Umbilical cord (tissue), 2 donors: ENCODE measurements around the gene KANK2. TPM values are rescaled to one million over a fixed set of nuclear protein-coding genes. Genes with fewer than 3 reads are reported as not detected.
A peak's percentile ranks its signal among the peaks of the same experiment; 100 is the strongest.
"Not testable (repeated sequence)": the region's sequence is repeated elsewhere in the genome, so short reads cannot be mapped to it uniquely, and the experiment has no call there.

ENCODE experiments used
- DNase-seq: peaks from one replicate; pipeline ENCODE4 v3.0.0-alpha.2; 2015; ENCODE audit warnings: low spot score
- total RNA-seq: library from RNA; depleted of rRNA; stranded (reverse); fragments of >200 nt; gene quantifications from one replicate; pipeline ENCODE4 v1.2.3, GENCODE V29; 2014; ENCODE audit warnings: low replicate concordance; ENCODE audit not compliant: insufficient read depth

Gene KANK2
- total RNA-seq, 1 donor from 2014 or later, result 331 TPM

DNA sequence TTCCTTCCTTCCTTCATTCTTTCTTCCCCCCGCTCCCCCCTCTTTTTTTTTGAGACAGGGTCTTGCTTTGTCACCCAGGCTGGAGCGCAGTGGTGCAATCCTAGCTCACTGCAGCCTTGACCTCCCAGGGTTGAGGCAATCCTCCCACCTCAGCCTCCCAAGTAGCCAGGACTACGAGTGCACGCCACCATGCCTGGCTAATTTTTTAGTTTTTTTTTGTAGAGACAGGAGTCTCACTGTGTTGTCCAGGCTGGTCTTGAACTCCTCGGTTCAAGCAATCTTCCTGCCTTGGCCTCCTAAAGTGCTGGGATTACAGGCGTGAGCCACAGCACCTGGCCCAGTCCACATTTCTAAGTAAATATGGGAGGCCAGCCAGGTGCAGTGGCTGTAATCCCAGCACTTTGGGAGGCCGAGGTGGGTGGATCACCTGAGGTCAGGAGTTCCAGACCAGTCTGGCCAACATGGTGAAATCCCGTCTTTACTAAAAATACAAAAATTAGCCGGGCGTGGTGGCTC is 57.3 kb downstream of the KANK2 start:
- not testable (repeated sequence) for DNase-seq

GRCh38 chr19:11138601-11139300 is 58.6 kb downstream of the KANK2 start:
- DNase-seq, result peak; percentile 95

- peak; percentile 90 for DNase-seq
These were observed 59.6 kb downstream of the KANK2 start for GRCh38 chr19:11137542-11138384.

DNA sequence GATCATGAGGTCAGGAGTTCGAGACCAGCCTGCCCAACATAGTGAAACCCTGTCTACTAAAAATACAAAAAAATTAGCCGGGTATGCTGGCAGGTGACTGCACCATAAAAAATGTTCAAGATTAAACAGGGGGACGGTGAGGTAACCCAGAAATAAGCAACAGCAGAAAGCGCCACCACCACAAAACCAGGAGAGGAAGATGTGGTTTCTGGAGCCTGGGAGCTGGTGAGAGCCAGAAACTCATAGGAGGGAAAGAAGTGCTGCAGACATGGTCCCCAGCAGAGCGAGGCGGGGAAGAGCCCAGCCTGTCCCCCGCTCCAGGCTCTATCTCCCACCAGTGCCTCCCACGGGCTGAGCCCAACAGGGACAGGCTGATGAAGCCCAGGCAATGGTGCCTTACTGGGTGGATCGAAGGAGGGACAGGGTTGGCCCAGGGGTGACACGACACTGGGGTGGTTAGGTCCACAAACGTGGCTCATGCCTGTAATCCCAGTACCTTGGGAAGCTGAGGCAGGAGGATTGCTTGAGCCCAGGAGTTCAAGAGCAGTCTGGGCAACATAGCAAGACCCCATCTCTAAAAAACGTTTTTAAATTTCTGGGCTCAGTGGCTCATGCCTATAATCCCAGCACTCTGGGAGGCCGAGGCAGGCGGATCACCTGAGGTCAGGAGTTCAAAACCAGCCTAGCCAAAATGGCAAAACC is 60.8 kb downstream of the KANK2 start:
- no peak for DNase-seq

DNA sequence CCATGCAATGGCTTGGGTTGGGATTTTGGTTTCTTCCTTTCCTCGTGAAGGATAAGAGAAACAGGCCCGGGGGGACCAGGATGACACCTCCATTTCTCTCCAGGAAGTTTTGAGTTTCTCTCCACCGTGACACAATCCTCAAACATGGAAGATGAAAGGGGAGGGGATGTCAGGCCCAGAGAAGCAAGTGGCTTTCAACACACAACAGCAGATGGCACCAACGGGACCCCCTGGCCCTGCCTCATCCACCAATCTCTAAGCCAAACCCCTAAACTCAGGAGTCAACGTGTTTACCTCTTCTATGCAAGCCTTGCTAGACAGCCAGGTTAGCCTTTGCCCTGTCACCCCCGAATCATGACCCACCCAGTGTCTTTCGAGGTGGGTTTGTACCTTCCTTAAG is 65.9 kb downstream of the KANK2 start:
- DNase-seq, result no peak

DNA sequence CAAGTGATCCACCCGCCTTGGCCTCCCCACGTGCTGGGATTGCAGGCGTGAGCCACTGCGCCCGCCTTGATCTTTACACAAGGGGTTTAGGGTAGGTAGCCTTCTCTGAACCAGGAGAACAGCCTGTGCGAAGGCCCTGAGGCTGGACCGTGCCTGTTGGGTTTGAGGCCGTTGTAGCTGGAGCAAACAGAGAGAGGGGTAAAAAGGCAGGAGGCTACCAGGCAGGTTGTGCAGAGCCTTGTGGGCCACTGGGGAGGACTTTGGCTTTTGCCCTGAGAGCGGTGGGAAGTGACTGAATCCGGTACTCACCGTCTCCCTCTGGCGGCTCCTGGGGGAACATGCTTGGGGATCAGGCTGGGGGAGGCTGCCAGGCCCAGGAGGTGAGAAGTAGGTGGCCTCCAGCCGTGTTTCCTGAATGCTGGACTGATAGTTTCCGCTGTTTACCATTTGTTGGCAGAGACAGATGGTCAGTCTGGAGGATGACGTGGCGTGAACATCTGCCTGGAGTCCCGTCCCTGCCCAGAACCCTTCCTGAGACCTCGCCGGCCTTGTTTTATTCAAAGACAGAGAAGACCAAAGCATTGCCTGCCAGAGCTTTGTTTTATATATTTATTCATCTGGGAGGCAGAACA is 66.4 kb downstream of the KANK2 start:
- DNase-seq, result peak; percentile 58

DNA sequence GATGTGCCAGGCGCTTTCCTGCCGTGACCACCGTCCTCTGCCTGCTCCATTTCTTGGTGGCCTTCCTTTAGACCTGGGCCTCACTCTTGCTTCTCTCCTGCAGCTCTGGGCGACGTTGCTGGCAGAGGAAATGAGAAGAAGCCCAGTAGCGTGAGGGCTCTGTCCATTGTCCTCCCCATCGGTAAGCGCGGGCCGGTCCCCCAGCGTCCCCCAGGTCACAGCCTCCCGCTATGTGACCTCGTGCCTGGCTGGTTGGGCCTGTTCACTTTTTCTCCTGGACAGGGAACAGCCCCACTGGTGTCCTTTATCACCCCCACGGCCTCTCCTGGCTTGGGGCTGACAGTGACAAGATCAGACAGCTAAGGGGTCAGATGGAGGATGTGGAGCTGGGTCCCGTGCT is 69.4 kb downstream of the KANK2 start:
- no peak for DNase-seq

DNA sequence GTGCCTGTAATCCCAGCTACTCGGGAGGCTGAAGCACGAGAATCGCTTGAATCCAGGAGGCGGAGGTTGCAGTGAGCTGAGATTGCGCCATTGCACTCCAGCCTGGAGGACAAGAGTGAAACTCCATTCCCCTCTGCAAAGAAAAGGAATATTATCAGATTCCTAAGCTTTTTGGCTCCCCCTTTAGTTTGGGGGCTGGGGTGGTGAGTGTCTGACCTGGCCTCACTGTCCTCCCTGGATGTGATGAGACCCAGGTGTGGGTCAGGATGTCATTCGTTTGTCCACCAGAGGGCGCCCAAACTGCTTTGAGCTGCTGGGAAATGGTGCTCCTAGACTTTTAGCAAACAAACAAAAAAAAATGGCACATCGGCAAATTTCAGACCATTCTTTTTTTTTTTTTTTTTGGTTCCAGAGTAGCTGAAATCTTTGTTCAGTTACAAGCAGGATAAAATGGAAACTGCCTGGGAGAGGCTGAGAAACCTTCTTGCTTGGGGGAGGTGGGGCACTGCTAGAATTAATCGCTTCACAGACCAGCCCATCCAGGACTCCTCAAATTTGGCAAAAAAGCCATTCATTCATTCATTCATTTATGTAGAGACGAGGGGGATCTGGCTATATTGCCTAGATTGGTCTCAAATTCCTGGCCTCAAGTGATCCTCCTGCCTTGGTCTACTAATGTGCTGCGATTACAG is 71.2 kb downstream of the KANK2 start:
- DNase-seq, result peak; percentile 75

DNA sequence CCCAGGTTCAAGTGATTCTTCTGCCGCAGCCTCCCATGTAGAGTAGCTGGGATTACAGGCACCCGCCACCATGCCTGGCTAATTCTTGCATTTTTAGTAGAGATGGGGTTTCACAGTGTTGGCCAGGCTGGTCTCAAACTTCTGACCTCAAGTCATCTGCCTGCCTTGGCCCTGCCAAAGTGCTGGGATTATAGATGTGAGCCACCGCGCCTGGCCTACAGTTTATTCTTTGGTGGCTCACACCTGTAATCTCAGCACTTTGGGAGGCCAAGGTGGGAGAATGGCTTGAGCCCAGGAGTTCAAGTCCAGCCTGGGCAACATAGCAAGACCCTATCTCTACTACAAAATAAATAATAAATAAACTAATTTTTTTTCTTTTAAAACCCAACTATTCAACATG is 73.2 kb downstream of the KANK2 start:
- DNase-seq, result not testable (repeated sequence)

GRCh38 chr19:11123114-11123513 is 74.2 kb downstream of the KANK2 start:
- no peak for DNase-seq

DNA sequence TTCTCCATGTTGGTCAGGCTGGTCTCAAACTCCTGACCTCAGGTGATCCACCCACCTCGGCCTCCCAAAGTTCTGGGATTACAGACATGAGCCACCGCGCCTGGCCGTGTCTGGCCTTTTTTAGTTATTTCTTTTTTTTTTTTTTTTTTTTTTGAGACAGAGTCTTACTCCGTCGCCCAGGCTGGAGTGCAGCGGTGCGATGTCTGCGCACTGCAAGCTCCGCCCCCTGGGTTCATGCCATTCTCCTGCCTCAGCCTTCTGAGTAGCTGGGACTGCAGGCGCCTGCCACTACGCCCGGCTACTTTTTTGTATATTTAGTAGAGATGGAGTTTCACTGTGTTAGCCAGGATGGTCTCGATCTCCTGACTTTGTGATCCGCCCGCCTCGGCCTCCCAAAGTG is 75.4 kb downstream of the KANK2 start:
- DNase-seq, result not testable (repeated sequence)

DNA sequence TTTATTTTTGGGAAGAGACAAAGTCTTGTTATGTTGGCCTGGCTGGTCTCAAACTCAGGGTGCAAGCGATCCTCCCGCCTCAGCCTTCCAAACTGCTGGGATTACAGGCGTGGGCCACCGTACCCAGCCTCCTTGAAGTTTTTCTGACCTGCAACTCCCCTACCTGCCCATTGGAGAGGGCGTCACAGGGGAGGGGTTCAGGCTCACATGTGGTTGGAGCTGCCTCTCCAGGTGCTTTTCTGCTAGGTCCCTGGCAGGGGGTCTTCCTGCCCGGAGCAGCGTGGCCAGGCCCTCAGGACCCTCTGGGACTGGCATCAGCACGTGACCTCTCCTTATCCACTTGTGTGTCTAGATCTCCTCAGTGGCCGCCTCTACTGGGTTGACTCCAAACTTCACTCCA is 80.8 kb downstream of the KANK2 start:
- no peak for DNase-seq

DNA sequence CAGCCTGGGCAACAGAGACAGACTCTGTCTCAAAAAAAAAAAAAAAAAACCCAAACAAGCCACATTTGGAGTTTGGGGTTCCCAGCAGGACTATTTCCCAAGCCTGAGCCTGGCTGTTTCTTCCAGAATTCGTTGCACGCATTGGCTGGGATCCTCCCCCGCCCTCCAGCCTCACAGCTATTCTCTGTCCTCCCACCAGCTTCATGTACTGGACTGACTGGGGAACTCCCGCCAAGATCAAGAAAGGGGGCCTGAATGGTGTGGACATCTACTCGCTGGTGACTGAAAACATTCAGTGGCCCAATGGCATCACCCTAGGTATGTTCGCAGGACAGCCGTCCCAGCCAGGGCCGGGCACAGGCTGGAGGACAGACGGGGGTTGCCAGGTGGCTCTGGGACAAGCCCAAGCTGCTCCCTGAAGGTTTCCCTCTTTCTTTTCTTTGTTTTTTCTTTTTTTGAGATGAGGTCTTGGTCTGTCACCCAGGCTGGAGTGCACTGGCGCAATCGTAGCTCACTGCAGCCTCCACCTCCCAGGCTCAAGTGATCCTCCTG is 81.4 kb downstream of the KANK2 start:
- DNase-seq, result no peak

- no peak for DNase-seq
These were observed 82.3 kb downstream of the KANK2 start for GRCh38 chr19:11115042-11115441.

Other genes with a start within 250 kb of the KANK2 start
- 38.3 TPM for gene SMARCA4, start 236.5 kb downstream of the KANK2 start, total RNA-seq
- 120 TPM for gene LDLR, start 108.1 kb downstream of the KANK2 start, total RNA-seq
- 4.3 TPM for gene SPC24, start 41.8 kb downstream of the KANK2 start, total RNA-seq
- gene ANGPTL8, start 42.1 kb upstream of the KANK2 start, total RNA-seq, result not detected
- gene DOCK6, start 65.0 kb upstream of the KANK2 start, total RNA-seq, result 14.2 TPM
- gene TSPAN16, start 98.6 kb upstream of the KANK2 start, total RNA-seq, result not detected
- gene RAB3D, start 142.1 kb upstream of the KANK2 start, total RNA-seq, result 22.4 TPM
- 49.8 TPM for gene TMEM205, start 148.7 kb upstream of the KANK2 start, total RNA-seq
- gene CCDC159, start 149.0 kb upstream of the KANK2 start, total RNA-seq, result 3.4 TPM
- gene PLPPR2, start 157.9 kb upstream of the KANK2 start, total RNA-seq, result 3.4 TPM
- gene SWSAP1, start 177.1 kb upstream of the KANK2 start, total RNA-seq, result 0.48 TPM
- 7.9 TPM for gene EPOR, start 186.8 kb upstream of the KANK2 start, total RNA-seq
- gene RGL3, start 221.8 kb upstream of the KANK2 start, total RNA-seq, result 0.96 TPM
- gene ODAD3, start 237.6 kb upstream of the KANK2 start, total RNA-seq, result 1.4 TPM
- 182 TPM for gene PRKCSH, start 238.1 kb upstream of the KANK2 start, total RNA-seq